Measurements from ENCODE around the gene PNKP.
A peak's percentile ranks its signal among the peaks of the same experiment; 100 is the strongest.

PNKP gene

GRCh38 chr19:49814010-49814409 is 53.4 kb downstream of the PNKP start:
- no peak for DNase-seq

- DNase-seq = peak; percentile 97 to 98
Measured at GRCh38 chr19:49812997-49813861, 54.1 kb downstream of the PNKP start, which contains the start of gene FUZ. TSS of gene FUZ (minus strand) at chr19:49813292. CDS start at chr19:49813106, 186 bp downstream.

GRCh38 chr19:49812452-49812996 is 54.9 kb downstream of the PNKP start:
- no peak for DNase-seq

- no peak for DNase-seq
Measured at GRCh38 chr19:49811328-49811727, 56.0 kb downstream of the PNKP start.
